ENCODE data around the gene CHST12. TPM values are rescaled to one million over a fixed set of nuclear protein-coding genes. Genes with fewer than 3 reads are reported as not detected.

Gene CHST12
- total RNA-seq, 1 donor from 2014 or later, result 13.8 TPM

DNA sequence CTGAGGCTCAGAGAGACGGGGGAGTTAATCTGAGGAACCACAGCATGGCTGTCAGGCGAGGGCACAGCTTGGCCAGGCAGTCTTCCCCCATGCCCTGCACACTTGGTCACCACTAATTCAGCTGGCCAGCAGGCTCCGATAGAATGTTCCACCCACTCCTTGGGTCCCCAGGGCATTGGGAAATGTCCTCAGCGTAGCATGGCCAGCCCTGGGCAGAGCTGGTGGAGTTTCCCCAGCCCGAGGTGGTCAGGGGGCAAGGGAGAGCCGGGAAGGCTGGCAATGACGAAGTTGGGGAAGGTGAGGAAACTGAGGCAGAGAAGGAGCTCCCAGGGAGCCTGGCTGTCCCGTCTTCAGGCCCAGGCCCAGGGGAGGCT lies 84.8 kb downstream of the CHST12 start:
- no peak for DNase-seq (ENCODE audit: low spot score)
- intact Hi-C loops (cut with DNase I), result no loop called here

GRCh38 chr7:2488681-2489080 lies 85.3 kb downstream of the CHST12 start:
- DNase-seq (ENCODE audit: low spot score), result no peak
- intact Hi-C loops (cut with DNase I), result no loop called here

GRCh38 chr7:2490181-2490651 lies 86.8 kb downstream of the CHST12 start:
- no peak for DNase-seq (ENCODE audit: low spot score)
- intact Hi-C loops (cut with DNase I), result no loop called here

- intact Hi-C loops (cut with DNase I), result no loop called here
- DNase-seq (ENCODE audit: low spot score), result no peak
Observed at GRCh38 chr7:2492038-2492437, 88.6 kb downstream of the CHST12 start.

DNA sequence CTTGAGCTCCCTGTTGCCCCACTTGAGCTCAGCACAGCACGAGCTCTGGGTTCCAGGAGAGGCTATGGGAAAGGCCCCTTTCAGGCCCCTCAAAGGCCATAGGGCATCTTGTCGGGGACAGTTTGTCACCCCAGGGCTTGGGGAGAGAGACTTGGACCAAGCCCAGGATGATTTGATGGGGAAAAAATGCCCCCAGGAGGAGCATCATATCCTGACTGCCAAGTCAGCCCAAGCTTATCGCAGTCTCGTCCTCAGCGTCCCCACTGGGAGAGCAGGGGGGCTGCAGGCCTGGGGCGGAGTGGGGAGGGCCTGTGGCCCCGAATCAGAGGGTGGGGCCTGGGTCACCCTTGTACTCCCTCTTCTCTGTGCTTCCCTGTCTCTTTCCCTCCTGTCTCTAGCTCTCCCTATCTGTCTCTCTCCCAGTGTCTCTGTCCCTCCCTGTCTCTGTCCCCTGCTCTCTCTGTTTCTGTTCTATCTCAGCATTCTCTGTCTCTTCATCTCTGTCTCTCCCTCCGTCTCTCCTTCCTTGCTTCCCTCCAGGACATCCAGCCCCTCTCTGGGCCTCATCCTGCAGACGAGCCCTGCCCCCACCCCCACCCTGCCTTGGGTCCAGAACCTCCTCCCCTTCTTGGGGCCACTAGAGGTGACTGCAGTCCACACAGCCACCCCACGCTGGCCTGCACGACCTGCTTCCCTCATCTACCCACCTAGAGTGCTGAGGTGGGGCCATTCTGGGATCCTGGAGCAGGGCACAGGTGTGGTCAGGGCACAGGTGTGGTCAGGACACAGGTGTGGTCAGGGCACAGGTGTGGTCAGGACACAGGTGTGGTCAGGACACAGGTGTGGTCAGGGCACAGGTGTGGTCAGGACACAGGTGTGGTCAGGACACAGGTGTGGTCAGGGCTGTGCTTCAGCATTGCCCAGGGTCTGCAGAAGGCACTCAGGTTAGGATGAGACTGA lies 90.1 kb downstream of the CHST12 start:
- intact Hi-C loops (cut with DNase I), result no loop called here

GRCh38 chr7:2494191-2495130 lies 91.0 kb downstream of the CHST12 start:
- intact Hi-C loops (cut with DNase I), result no loop called here
- no peak for DNase-seq (ENCODE audit: low spot score)

More for the DNA sequence above, 90.1 kb downstream of the CHST12 start:
- no peak for DNase-seq (ENCODE audit: low spot score)

DNA sequence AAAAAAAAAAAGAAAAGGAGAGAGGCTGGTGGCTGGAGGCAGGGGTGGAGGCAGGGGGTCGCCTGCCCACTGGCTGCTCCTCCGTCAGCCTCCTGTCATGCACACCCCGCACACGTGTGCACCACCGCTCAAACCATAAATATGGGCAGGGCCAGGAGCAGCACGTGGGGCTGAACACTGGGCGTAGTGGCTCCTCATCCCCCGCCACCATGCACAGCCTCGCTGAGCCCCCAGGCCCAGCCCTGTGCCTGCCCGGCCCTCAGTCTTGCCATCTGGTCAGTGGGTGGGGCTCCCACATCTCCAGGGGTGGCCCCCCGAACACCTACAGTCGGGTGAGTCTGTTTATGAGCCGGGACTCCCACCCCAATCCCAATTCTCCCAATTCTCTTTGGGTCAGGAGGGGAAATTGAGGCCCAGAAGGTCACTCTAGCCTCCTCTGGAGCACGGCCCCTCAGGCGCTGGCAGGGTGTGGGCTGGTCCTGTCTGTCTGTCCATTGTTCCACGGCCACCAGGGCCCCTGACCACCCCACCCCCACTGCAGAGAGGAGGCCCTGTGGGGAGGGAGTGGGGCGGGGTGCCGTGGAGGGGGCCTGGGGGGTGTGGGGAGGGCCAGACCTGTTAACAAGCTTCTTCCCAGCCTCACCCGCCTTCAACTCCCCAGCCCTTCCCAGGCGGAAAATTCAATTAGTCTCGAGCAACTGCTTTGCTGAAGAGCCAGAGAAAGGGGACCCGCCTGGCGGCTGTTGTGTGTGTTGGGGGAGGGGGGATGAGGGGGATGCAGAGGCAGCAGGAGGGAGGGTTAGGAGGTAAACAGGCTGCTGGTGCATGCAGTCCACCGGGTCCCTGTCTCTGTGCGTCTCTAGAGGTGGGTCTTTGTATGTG lies 92.2 kb downstream of the CHST12 start:
- no peak for DNase-seq (ENCODE audit: low spot score)
- intact Hi-C loops (cut with DNase I), result no loop called here

- no peak for DNase-seq (ENCODE audit: low spot score)
- intact Hi-C loops (cut with DNase I), result no loop called here
Observed at GRCh38 chr7:2496375-2496774, 93.0 kb downstream of the CHST12 start.

GRCh38 chr7:2497065-2497464 lies 93.7 kb downstream of the CHST12 start:
- intact Hi-C loops (cut with DNase I), result no loop called here

DNA sequence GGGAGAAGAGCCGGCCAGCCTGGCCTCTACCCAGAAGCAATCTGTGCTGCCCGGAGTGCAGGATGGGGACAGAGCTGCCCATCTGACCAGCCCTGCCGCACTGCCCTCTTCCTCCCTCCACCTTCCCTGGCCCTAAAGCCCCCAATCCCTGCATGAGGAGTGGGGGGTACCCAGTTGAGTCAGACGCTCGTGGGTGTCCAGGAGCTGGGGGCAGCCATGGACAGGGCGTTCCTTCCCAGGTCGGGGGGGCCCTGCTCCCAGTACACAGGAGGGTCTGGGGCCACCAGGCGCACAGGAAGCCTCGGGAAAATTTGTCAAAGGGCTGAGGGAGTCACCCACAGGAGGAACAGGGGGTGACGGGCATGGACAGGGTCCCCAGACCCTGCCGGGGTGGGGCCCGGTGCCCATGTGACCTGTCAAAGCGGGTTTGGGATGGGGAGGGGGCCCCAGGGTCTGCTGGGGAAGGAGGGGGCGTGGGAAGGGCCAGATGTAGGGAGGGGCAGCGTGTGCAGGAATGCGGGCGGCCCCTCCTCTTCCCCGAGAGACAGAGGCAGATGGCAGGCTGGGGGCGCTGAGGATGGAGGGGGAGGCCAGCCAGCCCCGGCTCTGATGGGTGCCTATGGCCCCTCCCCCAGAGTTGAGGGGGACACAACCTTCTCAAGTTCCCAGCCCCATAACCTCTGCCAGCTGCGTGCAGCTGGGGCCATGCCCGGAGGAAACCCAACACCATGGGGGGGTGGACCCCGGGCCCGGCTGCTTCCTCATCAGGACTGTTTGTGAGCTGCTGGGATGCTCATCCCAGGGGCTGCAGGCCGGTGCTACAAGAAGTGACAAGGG lies 94.3 kb downstream of the CHST12 start:
- intact Hi-C loops (cut with DNase I), result no loop called here
- no peak for DNase-seq (ENCODE audit: low spot score)

More at GRCh38 chr7:2497065-2497464, 93.7 kb downstream of the CHST12 start:
- no peak for DNase-seq (ENCODE audit: low spot score)

Other genes starting within 250 kb of the CHST12 start
- gene MAD1L1, start 170.7 kb upstream of the CHST12 start, total RNA-seq, result 13.5 TPM
- gene MRM2, start 161.4 kb upstream of the CHST12 start, total RNA-seq, result 15.6 TPM
- 9.6 TPM for gene NUDT1, start 161.4 kb upstream of the CHST12 start, total RNA-seq
- gene SNX8, start 89.2 kb upstream of the CHST12 start, total RNA-seq, result 18.9 TPM
- gene EIF3B, start 48.8 kb upstream of the CHST12 start, total RNA-seq, result 64.9 TPM
- gene GRIFIN, start 72.8 kb downstream of the CHST12 start, total RNA-seq, result not detected
- 6.2 TPM for gene LFNG, start 116.2 kb downstream of the CHST12 start, total RNA-seq
- gene BRAT1, start 151.9 kb downstream of the CHST12 start, total RNA-seq, result 12.8 TPM
- gene IQCE, start 155.4 kb downstream of the CHST12 start, total RNA-seq, result 13.3 TPM
- 17.1 TPM for gene TTYH3, start 228.4 kb downstream of the CHST12 start, total RNA-seq